HG03045 (cell line): ENCODE data around the gene RNF207.

Source experiments
- ATAC-seq: cut with Tn5 transposase; IDR thresholded peaks from one replicate; pipeline ENCODE4 v1.9.1; 2021; ENCODE audit warnings: mild to moderate bottlenecking, moderate library complexity; ENCODE audit not compliant: unreplicated experiment

RNF207 gene

DNA sequence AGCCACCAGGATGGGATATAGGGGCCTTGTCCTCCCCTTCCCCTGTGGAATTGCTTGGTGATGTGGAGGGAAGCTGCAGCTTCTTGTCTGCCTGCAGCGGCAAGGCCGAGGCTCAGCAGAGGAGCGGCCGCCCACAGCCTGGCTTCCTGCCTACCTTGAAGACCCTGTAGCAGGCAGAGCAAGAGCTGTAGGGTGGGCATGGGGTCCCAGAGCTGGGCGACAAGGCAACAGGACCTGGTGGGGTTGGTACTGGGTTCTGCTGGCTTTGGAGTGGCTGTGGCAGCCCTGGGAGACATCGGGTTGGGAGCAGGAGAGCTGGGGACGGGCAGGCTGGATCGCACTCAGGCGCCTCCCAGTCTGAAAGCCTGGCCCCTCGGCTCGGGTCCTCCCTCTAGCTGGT lies 60.7 kb downstream of the RNF207 start:
- no peak for ATAC-seq

DNA sequence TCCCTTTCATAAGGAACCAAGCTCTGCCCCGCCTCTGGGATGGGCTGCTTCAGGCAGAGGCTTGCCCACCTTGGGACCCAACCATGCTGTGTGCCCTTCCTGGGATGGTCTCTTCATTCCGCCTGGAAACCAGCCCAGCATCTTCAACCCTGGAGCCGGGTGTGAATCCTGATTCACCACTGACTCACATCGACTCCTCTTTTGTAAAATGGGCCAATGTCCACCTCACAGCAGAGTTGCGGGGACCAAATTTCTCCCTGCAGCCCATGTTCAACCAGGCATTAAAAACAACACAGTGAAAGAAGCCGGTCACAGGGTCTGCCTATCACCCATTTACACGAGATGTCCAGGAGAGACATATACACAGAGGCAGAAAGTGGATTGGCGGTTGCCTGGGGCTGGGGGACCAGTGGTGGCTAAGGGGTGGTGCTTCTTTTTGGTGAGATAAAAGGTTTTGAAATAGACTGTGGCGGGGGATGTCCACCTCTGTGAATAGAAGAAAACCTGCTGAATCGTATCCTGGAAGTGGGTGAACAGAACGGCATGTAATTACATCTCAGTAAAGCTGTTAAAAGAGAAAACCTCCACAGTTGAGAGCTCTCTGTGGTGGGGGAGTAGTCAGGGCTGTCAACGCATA lies 61.9 kb downstream of the RNF207 start:
- ATAC-seq: no peak

GRCh38 chr1:6268415-6268814 lies 62.5 kb downstream of the RNF207 start:
- no peak for ATAC-seq

- no peak for ATAC-seq
These were observed 63.4 kb downstream of the RNF207 start for GRCh38 chr1:6269296-6269695.

DNA sequence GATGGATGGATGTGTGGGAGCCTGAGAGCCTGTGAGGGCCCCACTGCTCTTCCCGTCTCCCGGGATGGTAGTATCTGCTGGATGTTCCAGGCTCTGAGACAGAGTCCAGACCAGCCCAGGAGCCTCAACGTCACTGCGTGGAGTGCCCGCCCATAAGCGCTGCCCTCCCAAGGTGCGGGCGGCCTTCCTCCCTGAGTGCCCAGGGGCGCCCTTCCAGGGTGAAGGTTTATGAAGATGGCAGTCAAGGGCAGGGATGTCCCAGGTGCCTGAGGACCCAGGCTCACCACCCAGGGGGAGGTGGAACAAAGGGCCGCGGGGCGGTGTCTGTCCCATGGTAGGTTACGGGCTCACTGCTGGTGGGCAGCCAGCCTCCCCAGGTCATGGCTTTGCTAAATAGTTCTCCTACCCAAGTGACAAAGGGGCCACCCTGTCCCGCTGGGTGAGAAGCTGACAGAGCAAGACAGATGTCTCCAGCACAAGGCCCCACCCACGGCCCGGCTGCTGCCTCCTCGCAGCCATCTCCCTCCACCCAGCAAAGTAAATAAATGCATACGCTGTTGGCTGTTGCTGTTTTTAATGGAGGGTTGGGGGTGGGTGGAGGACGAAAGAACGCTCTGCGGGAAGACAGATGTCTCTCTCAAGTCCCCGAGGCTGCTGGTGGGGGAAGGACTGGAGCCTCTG lies 63.9 kb downstream of the RNF207 start:
- no peak for ATAC-seq

GRCh38 chr1:6270401-6270800 lies 64.5 kb downstream of the RNF207 start:
- ATAC-seq: no peak
